Muscle layer of duodenum (tissue), 2 donors: Measurements from ENCODE around the gene IL17RC.
"Not testable (repeated sequence)": the region's sequence is repeated elsewhere in the genome, so short reads cannot be mapped to it uniquely, and the experiment has no call there.

Experiments used
- H3K27ac ChIP-seq: one replicate; pipeline ENCODE4 v1.7.0; 2013; ENCODE audit warnings: mild to moderate bottlenecking, low read length
- H3K27me3 ChIP-seq: one replicate; pipeline ENCODE4 v1.7.0; 2013; ENCODE audit warnings: low read depth, mild to moderate bottlenecking, control low read depth, low read length
- H3K36me3 ChIP-seq, 2 donors: one replicate each; pipeline ENCODE4 v1.7.0; 2013; ENCODE audit warnings: low read length in 2 of 2, control low read depth in 1 of 2, mild to moderate bottlenecking in 1 of 2; ENCODE audit not compliant: insufficient read depth in 2 of 2, control insufficient read depth in 1 of 2
- H3K4me1 ChIP-seq, 2 donors: one replicate each; pipeline ENCODE4 v1.7.0; 2013; ENCODE audit warnings: low read length in 2 of 2, mild to moderate bottlenecking in 2 of 2, control low read depth in 1 of 2, moderate library complexity in 1 of 2; ENCODE audit not compliant: insufficient read depth in 2 of 2, control insufficient read depth in 1 of 2
- H3K4me3 ChIP-seq, 2 donors: one replicate each; pipeline ENCODE4 v1.7.0; 2013; ENCODE audit warnings: low read length in 2 of 2, low read depth in 1 of 2, mild to moderate bottlenecking in 1 of 2
- H3K9me3 ChIP-seq, 2 donors: one replicate each; pipeline ENCODE4 v1.7.0; 2013; ENCODE audit warnings: low read length in 2 of 2, control low read depth in 1 of 2, mild to moderate bottlenecking in 1 of 2; ENCODE audit not compliant: control insufficient read depth in 1 of 2
- donor health status: healthy.

Gene IL17RC

DNA sequence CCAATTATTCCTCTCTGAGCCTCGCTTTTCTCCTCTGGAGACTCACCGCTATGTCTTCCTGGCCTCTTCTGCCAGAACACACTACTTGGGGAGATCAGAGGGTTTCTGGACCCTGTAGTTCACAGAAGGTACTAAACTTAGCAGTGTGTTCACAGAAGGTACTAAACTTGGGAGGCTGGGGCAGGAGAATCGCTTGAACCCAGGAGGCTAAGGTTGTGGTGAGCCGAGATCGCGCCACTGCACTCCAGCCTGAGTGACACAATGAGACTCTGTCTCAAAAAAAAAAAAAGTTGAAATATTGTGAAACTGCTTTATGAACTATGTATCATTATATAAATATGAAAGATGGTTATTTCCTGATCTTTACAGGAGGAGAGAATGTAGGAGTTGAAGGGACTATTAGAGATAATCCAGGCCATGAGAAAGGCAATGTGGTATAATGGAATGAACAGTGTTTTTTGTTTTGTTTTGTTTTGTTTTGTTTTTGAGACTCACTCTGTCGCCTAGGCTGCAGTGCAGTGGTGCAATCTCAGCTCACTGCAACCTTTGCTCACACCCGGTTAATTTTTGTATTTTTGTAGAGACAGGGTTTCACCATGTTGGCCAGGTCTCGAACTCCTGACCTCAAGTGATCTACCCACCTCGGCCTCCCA is 20.0 kb upstream of the IL17RC start:
- H3K36me3 ChIP-seq, result peaks cover 14 to 16% of the 10 kb centered on the region in 2 donors
- H3K27ac ChIP-seq, result peak overlapping the region; percentile 24
- not testable (repeated sequence) for H3K4me3 ChIP-seq, H3K27me3 ChIP-seq, H3K9me3 ChIP-seq
- H3K4me1 ChIP-seq, result peaks cover 0 to 32% of the 10 kb centered on the region in 2 donors

DNA sequence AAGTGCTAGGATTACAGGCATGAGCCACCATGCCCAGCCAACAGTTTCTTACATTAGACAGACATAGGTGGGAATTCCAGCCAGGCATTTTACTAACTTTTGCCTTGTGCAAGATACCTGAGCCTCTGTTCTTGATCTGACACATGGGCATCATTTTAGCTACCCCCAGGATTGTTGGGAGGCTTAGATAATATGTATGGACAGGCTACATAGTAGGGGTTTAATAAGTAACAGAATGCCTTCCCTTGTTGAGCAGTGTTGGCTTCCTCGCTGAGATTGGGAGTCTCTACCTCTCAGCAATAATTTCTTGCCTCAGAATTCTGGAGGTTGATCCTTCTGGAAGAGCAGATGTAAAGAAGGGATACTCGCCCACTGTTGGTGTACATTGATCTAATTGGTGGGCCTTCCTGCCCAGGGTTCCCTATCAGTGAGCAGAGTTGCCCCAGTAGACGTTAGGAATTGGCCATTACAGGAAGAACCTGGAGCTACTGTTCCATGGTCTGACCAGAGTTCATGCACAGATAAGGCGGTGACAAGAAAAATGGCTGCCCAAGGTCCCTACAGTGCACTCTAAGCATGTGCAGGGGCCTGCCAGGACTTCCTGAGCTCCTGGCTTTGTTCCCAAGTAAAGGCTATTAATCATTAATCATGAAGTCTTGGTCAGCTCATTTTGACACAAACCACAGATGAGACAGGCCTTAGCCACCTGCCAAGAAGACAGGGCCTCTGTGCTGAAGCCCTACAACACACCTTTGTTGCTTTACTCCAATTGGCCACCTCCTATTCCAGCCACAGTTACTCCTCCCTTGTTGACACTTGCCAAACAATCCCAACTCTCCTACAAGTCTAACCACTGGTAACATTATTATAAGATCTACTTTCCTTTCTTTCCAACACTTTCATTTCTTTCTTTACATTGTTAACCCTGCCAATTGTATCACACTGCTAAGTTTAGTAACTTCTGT is 19.2 kb upstream of the IL17RC start:
- H3K36me3 ChIP-seq, result peaks cover 11 to 15% of the 10 kb centered on the region in 2 donors
- no peaks in the 10 kb centered on the region for H3K9me3 ChIP-seq
- H3K27me3 ChIP-seq, result no peaks in the 10 kb centered on the region
- no peak overlapping the region for H3K4me3 ChIP-seq
- peak overlapping the region; percentile 40 for H3K27ac ChIP-seq
- peaks cover 0 to 26% of the 10 kb centered on the region in 2 donors for H3K4me1 ChIP-seq

DNA sequence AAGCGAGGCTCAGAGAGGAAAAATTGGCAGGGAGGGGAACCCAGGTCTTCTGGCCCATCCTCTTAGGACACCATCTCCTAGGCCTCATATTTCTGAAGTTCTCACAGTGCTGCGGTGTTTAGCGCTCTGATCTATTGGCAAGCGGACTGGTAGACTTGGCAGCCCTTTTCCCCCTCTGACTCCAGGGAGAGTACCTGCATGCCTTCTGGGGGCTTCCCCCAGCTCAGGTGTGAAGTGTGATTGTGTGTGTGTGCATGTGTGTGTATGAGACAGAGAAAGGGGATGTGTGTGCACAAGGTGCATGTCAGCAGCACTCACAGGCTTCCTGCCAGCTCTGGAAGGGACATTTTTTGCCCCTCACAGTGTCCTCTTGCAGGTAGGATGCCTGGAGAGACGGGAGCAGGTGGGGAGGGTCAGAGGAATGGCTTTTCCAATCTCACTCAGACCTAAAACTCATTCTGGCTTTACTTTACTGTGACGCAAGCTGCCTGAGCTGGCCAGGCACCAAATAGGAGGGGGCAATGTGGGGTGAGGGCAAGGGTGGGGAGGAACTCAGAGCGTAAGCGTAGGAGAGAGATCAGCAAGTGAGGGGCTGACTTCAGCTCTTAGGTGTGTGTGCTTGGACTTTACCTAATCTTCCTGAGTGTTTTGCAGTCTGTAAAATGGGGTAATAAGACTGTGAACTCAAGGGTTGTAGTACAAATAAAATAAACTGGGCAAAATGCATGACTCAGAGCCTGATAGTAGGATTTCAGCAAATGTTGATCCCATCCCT is 18.2 kb upstream of the IL17RC start:
- Histone ChIP-seq H3K4me1 (peaks cover 0 to 27% of the 10 kb centered on the region in 2 donors), H3K27me3 (no peaks in the 10 kb centered on the region), H3K4me3 (no peak overlapping the region), H3K36me3 (peaks cover 2 to 5% of the 10 kb centered on the region in 2 donors), H3K9me3 (no peaks in the 10 kb centered on the region), H3K27ac (peak overlapping the region; percentile 40)

DNA sequence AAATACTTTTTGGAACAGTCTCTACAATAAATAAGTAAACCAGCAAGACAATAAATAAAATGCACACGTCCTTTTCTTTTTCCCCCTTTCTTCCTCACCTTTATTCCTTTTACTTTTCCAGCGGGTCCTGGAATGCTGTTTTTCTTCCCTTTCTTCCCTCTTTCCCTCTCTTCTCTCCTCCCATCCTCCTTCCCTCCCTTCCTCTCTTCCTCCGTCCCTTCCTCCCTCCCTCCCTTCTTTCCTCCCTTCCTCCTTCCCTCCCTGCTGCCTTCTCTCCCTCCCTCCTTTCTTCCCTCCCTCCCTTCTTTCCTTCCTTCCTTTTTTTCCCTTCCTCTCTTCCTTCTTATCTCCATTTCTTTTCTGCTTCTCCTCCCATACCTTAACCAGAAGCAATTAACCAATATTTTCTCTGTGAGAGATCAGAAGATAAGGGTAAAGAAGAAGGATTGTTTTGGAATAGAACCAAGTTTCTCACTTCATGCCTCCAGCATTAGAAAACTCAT is 17.6 kb upstream of the IL17RC start:
- Histone ChIP-seq H3K27me3 (no peaks in the 10 kb centered on the region), H3K36me3 (no peaks in the 10 kb centered on the region), H3K4me3 (no peak overlapping the region), H3K4me1 (peaks cover 0 to 22% of the 10 kb centered on the region in 2 donors), H3K27ac (peak overlapping the region; percentile 40), H3K9me3 (no peaks in the 10 kb centered on the region)

DNA sequence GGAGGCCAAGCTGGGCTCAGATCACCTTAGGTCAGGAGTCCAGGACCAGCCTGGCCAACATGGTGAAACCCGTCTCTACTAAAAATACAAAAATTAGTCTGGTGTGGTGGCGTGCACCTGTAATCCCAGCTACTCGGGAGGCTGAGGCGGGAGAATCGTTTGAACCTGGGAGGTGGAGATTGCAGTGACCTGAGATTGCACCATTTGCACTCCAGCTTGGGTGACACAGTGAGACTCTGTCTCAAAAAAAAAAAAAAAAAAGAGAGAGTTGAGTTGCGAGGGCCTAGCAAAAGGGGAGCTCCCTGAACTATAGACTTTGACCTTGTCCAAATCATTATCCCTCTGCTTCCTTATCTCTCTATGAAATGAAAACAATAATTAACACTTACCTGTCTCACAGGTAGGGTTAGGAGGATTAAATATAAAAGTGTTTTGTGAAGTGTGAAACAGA is 15.9 kb upstream of the IL17RC start:
- H3K36me3 ChIP-seq, H3K27ac ChIP-seq: not testable (repeated sequence)

DNA sequence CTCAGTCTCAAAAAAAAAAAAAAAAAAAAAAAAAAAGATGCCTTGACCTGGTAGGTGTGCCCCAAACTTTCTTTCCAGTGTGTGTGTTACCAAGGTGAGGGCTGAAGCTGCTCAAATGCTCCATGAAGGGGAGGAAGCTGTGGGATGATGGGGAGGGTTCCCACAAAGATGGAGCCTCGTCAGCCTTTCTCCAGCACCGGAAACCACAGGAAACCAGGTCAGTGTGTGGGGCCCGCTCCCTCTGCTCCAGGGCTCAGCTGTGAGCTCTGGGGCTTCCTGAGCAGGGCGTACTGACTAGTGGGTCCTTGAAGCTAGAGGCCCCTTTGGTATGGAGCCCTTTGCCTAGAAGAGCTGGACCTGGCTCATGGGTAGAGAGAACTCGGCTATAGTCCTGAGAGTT is 14.9 kb upstream of the IL17RC start:
- Histone ChIP-seq H3K27ac (peak overlapping the region; percentile 83), H3K4me1 (peaks cover 0 to 22% of the 10 kb centered on the region in 2 donors), H3K36me3 (no peaks in the 10 kb centered on the region), H3K4me3 (no peak overlapping the region), H3K27me3 (no peaks in the 10 kb centered on the region), H3K9me3 (no peaks in the 10 kb centered on the region)

More for the DNA sequence above, 15.9 kb upstream of the IL17RC start:
- H3K4me3 ChIP-seq, H3K27me3 ChIP-seq, H3K9me3 ChIP-seq: not testable (repeated sequence)
- peaks cover 0 to 22% of the 10 kb centered on the region in 2 donors for H3K4me1 ChIP-seq

DNA sequence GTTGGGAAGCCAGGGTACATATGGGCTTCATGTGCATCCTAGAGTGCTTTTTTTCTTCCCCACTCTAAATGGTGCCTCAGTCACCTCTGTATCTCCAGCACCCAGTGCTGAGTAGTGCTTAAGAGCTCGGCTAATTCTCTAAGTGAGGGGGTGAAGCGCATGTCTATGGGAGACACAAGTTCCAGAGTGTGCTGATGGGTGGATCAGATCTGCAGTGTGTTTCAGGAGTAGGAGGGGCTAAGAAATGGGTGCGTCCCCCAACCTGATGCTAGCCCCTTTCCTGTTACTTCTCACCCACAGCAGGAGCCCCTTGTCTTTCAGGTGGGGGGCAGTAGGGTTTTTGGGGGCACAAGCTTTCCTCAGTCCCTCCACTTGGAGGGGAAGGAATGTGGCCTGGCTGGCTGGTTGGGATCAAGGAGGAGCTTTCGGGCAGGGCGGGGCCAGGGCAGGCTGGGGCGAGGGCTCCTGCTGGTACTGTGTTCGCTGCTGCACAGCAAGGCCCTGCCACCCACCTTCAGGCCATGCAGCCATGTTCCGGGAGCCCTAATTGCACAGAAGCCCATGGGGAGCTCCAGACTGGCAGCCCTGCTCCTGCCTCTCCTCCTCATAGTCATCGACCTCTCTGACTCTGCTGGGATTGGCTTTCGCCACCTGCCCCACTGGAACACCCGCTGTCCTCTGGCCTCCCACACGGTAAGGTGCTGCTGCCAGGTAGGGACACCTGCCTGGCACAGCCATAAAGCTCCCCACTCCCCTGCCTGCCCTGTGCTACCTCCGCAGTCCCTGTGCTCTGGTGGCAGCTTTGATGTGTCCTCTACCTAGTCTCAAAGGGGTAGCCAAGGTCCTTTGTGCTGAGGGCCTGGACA is 14.3 kb upstream of the IL17RC start, which contains the start of gene IL17RE:
IL17RE (plus strand) TSS at position 477 of the 866 bp plus-strand sequence; CDS start at position 562, 85 bp downstream.
- Histone ChIP-seq H3K27ac (peak within 1 kb of the TSS; percentile 83), H3K4me3 (peak within 1 kb of the TSS; percentile 44 to 64), H3K27me3 (no peaks in the 10 kb centered on the region), H3K4me1 (peaks cover 0 to 18% of the 10 kb centered on the region in 2 donors), H3K36me3 (no peaks in the 10 kb centered on the region), H3K9me3 (no peaks in the 10 kb centered on the region)

DNA sequence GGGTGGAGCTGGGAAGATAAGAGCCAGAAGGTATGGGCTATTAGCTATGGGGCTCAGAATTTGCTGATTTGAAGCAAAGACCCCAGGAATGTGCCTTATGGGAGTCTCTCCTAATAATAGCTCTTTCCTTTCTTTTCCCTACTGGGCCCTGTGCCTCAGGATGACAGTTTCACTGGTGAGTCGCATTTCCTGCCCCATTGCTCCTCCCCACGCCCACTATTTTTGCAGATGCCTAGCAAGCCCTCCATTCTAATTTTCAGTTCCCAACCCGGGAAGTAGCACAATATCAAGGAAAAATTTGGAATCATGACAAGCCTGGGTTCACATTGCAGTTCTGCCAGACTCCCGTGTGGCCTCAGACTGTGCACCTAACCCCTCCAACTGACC is 13.7 kb upstream of the IL17RC start:
- Histone ChIP-seq H3K4me3 (peak overlapping the region; percentile 44 to 64), H3K27ac (peak overlapping the region; percentile 83), H3K27me3 (no peaks in the 10 kb centered on the region), H3K36me3 (no peaks in the 10 kb centered on the region), H3K4me1 (peaks cover 0 to 12% of the 10 kb centered on the region in 2 donors), H3K9me3 (no peaks in the 10 kb centered on the region)

DNA sequence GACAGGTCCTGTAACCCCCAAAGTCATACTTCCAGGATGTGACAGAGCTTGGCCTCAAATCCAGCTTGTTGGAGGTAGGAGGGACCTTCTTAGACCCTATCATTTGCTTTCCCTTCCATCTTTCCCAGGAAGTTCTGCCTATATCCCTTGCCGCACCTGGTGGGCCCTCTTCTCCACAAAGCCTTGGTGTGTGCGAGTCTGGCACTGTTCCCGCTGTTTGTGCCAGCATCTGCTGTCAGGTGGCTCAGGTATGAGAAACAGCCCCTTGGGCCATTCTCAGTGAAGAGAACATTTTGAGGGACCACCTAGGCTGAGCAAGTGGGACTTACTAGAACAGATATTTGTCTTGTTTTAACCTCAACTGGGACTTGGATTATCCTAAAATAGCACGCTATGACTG is 13.0 kb upstream of the IL17RC start:
- peak overlapping the region in 1 of 2 donors; percentile 64 for H3K4me3 ChIP-seq
- no peaks in the 10 kb centered on the region for H3K9me3 ChIP-seq
- no peaks in the 10 kb centered on the region for H3K36me3 ChIP-seq
- peaks cover 0 to 6% of the 10 kb centered on the region in 2 donors for H3K4me1 ChIP-seq
- peak overlapping the region; percentile 83 for H3K27ac ChIP-seq
- H3K27me3 ChIP-seq, result no peaks in the 10 kb centered on the region

DNA sequence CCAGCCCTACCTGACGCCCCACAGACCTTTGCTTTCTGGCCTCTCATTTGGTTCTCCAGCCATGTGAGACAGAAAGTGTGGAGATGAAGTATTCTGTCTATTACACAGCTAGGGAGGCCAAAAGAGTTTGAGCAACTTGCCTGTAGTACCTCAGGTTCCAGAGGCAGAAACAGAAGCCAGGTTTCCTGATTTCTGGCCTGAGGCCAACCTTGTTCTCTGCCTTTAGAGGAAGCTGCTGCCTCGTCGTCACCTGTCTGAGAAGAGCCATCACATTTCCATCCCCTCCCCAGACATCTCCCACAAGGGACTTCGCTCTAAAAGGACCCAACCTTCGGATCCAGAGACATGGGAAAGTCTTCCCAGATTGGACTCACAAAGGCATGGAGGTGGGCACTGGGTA is 10.4 kb upstream of the IL17RC start:
- Histone ChIP-seq H3K36me3 (no peaks in the 10 kb centered on the region), H3K27me3 (no peaks in the 10 kb centered on the region), H3K9me3 (no peaks in the 10 kb centered on the region), H3K27ac (no peak overlapping the region), H3K4me1 (peaks cover 0 to 6% of the 10 kb centered on the region in 2 donors), H3K4me3 (no peak overlapping the region)
